Mesenchymal stem cell (in vitro differentiated cells and primary cell): ENCODE data around the gene ZNF236.

Source experiments
- DNase-seq: peaks from one replicate; pipeline ENCODE4 v3.0.0-alpha.2; 2013
- H2AFZ ChIP-seq: one replicate; pipeline ENCODE4 v1.6.1; 2013; ENCODE audit warnings: low read depth, mild to moderate bottlenecking, control low read depth, inconsistent platforms, low read length, moderate library complexity
- H2AK5ac ChIP-seq: 2 replicates; pipeline ENCODE4 v1.6.1; 2013; ENCODE audit warnings: low read length, moderate library complexity, mild to moderate bottlenecking, inconsistent platforms; ENCODE audit not compliant: severe bottlenecking
- H2BK120ac ChIP-seq: one replicate; pipeline ENCODE4 v1.6.1; 2013; ENCODE audit warnings: low read depth, mild to moderate bottlenecking, inconsistent platforms, low read length, moderate library complexity
- H2BK12ac ChIP-seq, 2 experiments: one replicate each; pipeline ENCODE4 v1.6.1; 2013; ENCODE audit warnings: inconsistent platforms in 2 of 2, low read length in 2 of 2, mild to moderate bottlenecking in 2 of 2, moderate library complexity in 2 of 2, control low read depth in 1 of 2
- H2BK15ac ChIP-seq: one replicate; pipeline ENCODE4 v1.6.1; 2013; ENCODE audit warnings: mild to moderate bottlenecking, low read depth, inconsistent platforms; ENCODE audit not compliant: poor library complexity, severe bottlenecking
- H2BK5ac ChIP-seq: 2 replicates; pipeline ENCODE4 v1.6.1; 2013; ENCODE audit warnings: low read depth, mild to moderate bottlenecking, low read length, control low read depth, inconsistent platforms; ENCODE audit not compliant: poor library complexity, severe bottlenecking
- H3K14ac ChIP-seq, 2 experiments: one replicate each; pipeline ENCODE4 v1.6.1; 2013; ENCODE audit warnings: inconsistent platforms in 2 of 2, low read length in 2 of 2, control low read depth in 1 of 2, mild to moderate bottlenecking in 1 of 2, moderate library complexity in 1 of 2
- H3K18ac ChIP-seq, 2 experiments: one replicate each; pipeline ENCODE4 v1.6.1; 2013; ENCODE audit warnings: inconsistent platforms in 2 of 2, low read length in 2 of 2, control low read depth in 1 of 2, low read depth in 1 of 2, mild to moderate bottlenecking in 1 of 2
- H3K23ac ChIP-seq, 2 experiments: one replicate each; pipeline ENCODE4 v1.6.1; 2013; ENCODE audit warnings: inconsistent platforms in 2 of 2, low read length in 2 of 2, mild to moderate bottlenecking in 2 of 2, moderate library complexity in 2 of 2, control low read depth in 1 of 2
- H3K27ac ChIP-seq: 2 replicates; pipeline ENCODE4 v1.5.1; 2013; ENCODE audit warnings: mild to moderate bottlenecking, moderate library complexity, low read length, control low read depth, inconsistent platforms; ENCODE audit not compliant: poor library complexity, severe bottlenecking
- H3K27me3 ChIP-seq, 2 experiments: 2 replicates each; pipeline versions ENCODE4 v1.6.1 to v1.7.0; 2013; ENCODE audit warnings: low read length in 2 of 2, mild to moderate bottlenecking in 2 of 2, moderate library complexity in 2 of 2, control low read depth in 1 of 2, inconsistent platforms in 1 of 2; ENCODE audit not compliant: control insufficient read depth in 1 of 2, insufficient read depth in 1 of 2
- H3K36me3 ChIP-seq, 2 experiments: 2 replicates each; pipeline versions ENCODE4 v1.6.1 to v1.7.0; 2013; ENCODE audit warnings: low read length in 2 of 2, control low read depth in 1 of 2, inconsistent platforms in 1 of 2, low read depth in 1 of 2, mild to moderate bottlenecking in 1 of 2; ENCODE audit not compliant: insufficient read depth in 2 of 2, control insufficient read depth in 1 of 2
- H3K4ac ChIP-seq, 2 experiments: one replicate each; pipeline ENCODE4 v1.6.1; 2013; ENCODE audit warnings: inconsistent platforms in 2 of 2, low read length in 2 of 2, mild to moderate bottlenecking in 2 of 2, moderate library complexity in 2 of 2, control low read depth in 1 of 2, low read depth in 1 of 2
- H3K4me1 ChIP-seq: 2 replicates; pipeline ENCODE4 v1.6.1; 2013; ENCODE audit warnings: low read depth, low read length, control low read depth; ENCODE audit not compliant: control insufficient read depth, insufficient read depth
- H3K4me2 ChIP-seq: 2 replicates; pipeline ENCODE4 v1.6.1; 2013; ENCODE audit warnings: low read length, mild to moderate bottlenecking, inconsistent platforms; ENCODE audit not compliant: poor library complexity, severe bottlenecking
- H3K4me3 ChIP-seq, 2 experiments: 2 replicates each; pipeline versions ENCODE4 v1.5.1 to v1.7.0; 2013; ENCODE audit warnings: low read length in 2 of 2, mild to moderate bottlenecking in 2 of 2, control low read depth in 1 of 2, low read depth in 1 of 2; ENCODE audit not compliant: insufficient read depth in 1 of 2
- H3K79me1 ChIP-seq: replicated peaks from 2 replicates; pipeline ENCODE4 v1.6.1; 2013; ENCODE audit warnings: mild to moderate bottlenecking, control low read depth, low read length, inconsistent platforms; ENCODE audit not compliant: poor library complexity, severe bottlenecking
- H3K9ac ChIP-seq: 2 replicates; pipeline ENCODE4 v1.7.0; 2013; ENCODE audit warnings: mild to moderate bottlenecking, low read length, moderate library complexity
- H3K9me3 ChIP-seq: 2 replicates; pipeline ENCODE4 v1.7.0; 2013; ENCODE audit warnings: mild to moderate bottlenecking, low read length; ENCODE audit not compliant: control insufficient read depth
- H4K8ac ChIP-seq: one replicate; pipeline ENCODE4 v1.6.1; 2013; ENCODE audit warnings: inconsistent platforms, mild to moderate bottlenecking, low read length, moderate library complexity
- H4K91ac ChIP-seq: one replicate; pipeline ENCODE4 v1.6.1; 2013; ENCODE audit warnings: mild to moderate bottlenecking, low read length, inconsistent platforms
- WGBS: methylation state at CpG from one replicate; pipeline ENCODE4 v1.1.7; 2013; ENCODE audit warnings: mixed read lengths; 5-methylcytosine and 5-hydroxymethylcytosine counted together

ZNF236 gene

DNA sequence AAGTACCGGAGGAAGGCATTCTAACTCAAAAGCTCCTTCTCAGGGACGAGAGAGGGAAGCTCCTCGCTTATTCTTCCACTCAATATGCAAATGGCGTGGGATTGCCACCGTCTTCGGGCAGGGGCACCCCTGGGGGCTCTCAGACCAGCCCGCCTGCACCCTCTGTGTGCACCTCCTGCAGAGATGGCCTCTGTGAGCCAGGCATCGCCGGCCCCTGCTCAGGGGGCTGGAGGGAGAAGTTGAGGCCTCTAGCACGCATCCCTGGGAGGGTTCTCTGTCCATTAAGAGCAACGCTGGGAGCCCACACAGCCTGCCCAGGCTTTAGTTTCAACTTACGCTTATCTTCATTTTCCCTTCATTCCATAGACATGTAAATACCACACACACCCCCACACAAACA, 184.9 kb downstream of the ZNF236 start:
- no peak for DNase-seq
- H3K79me1 ChIP-seq = peaks cover 8% of the 10 kb centered on the region
- H3K4me2 ChIP-seq = no peak overlapping the region
- H4K91ac ChIP-seq = no peak overlapping the region
- no peak overlapping the region for H3K18ac ChIP-seq
- no peak overlapping the region for H4K8ac ChIP-seq
- no peak overlapping the region for H2AK5ac ChIP-seq
- WGBS = 80% methylated on average over 12 of the region's 12 CpGs
- H2AFZ ChIP-seq = no peak overlapping the region
- no peak overlapping the region for H3K14ac ChIP-seq
- H3K9ac ChIP-seq = no peak overlapping the region
- no peak overlapping the region for H3K4ac ChIP-seq
- no peak overlapping the region for H3K27ac ChIP-seq
- no peak overlapping the region for H2BK5ac ChIP-seq
- H3K23ac ChIP-seq = no peak overlapping the region
- no peak overlapping the region for H2BK120ac ChIP-seq
- no peak overlapping the region for H2BK12ac ChIP-seq
- no peaks in the 10 kb centered on the region for H3K4me1 ChIP-seq
- H3K36me3 ChIP-seq = peaks cover 21 to 25% of the 10 kb centered on the region in 2 experiments
- H2BK15ac ChIP-seq = no peak overlapping the region
- no peaks in the 10 kb centered on the region for H3K27me3 ChIP-seq
- no peak overlapping the region for H3K4me3 ChIP-seq
- no peaks in the 10 kb centered on the region for H3K9me3 ChIP-seq

GRCh38 chr18:77008006-77008405, 185.6 kb downstream of the ZNF236 start:
- 97% methylated on average over 13 of the region's 13 CpGs for WGBS
- H3K79me1 ChIP-seq = peaks cover 8% of the 10 kb centered on the region
- H2BK120ac ChIP-seq = no peak overlapping the region
- H2BK5ac ChIP-seq = no peak overlapping the region
- H3K18ac ChIP-seq = no peak overlapping the region
- no peak overlapping the region for H2AFZ ChIP-seq
- no peak overlapping the region for H3K14ac ChIP-seq
- no peak overlapping the region for H2AK5ac ChIP-seq
- no peak overlapping the region for H2BK15ac ChIP-seq
- no peak overlapping the region for H3K27ac ChIP-seq
- no peak overlapping the region for H3K9ac ChIP-seq
- no peak overlapping the region for H3K4me3 ChIP-seq
- no peak overlapping the region for H3K4ac ChIP-seq
- no peaks in the 10 kb centered on the region for H3K9me3 ChIP-seq
- H3K4me1 ChIP-seq = no peaks in the 10 kb centered on the region
- no peak overlapping the region for H4K8ac ChIP-seq
- no peak overlapping the region for H3K4me2 ChIP-seq
- H3K27me3 ChIP-seq = no peaks in the 10 kb centered on the region
- DNase-seq = no peak
- H3K36me3 ChIP-seq = peaks cover 21 to 25% of the 10 kb centered on the region in 2 experiments
- no peak overlapping the region for H3K23ac ChIP-seq
- no peak overlapping the region for H2BK12ac ChIP-seq
- H4K91ac ChIP-seq = no peak overlapping the region

GRCh38 chr18:77008576-77009315, 186.4 kb downstream of the ZNF236 start:
- Histone ChIP-seq H3K27me3 (no peaks in the 10 kb centered on the region), H2BK5ac (no peak overlapping the region), H3K4me1 (no peaks in the 10 kb centered on the region), H3K79me1 (peaks cover 10% of the 10 kb centered on the region), H3K9me3 (no peaks in the 10 kb centered on the region), H2AFZ (no peak overlapping the region), H3K4me2 (no peak overlapping the region), H3K18ac (no peak overlapping the region), H3K4ac (no peak overlapping the region), H2AK5ac (no peak overlapping the region), H2BK120ac (no peak overlapping the region), H4K8ac (no peak overlapping the region), H3K9ac (no peak overlapping the region), H2BK12ac (no peak overlapping the region), H3K23ac (no peak overlapping the region), H3K27ac (no peak overlapping the region), H3K36me3 (peaks cover 21 to 25% of the 10 kb centered on the region in 2 experiments), H3K14ac (no peak overlapping the region), H2BK15ac (no peak overlapping the region), H3K4me3 (no peak overlapping the region), H4K91ac (no peak overlapping the region)
- DNase-seq = no peak
- 92% methylated on average over 21 of the region's 23 CpGs for WGBS

DNA sequence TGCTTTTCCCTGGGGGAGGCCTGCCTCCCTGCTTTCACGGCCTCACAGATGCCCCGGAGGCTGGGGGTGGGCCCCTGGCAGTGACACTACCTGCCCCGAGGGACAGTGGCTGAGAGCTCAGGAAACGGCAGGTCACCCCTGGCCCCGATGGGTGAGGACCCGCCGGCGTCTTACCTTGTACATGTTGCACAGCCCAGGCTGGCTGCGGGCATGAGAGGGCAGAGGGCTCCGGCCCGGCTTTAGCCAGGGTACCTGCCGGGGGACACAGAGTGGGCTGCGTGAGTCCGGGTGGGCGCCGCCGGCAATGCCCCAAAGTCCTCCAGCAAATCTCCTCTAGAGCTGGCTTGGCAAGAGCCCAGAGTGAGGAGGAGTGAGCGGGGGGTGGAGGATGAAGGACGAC, 187.3 kb downstream of the ZNF236 start:
- no peak overlapping the region for H2BK120ac ChIP-seq
- H4K8ac ChIP-seq = no peak overlapping the region
- no peak overlapping the region for H3K18ac ChIP-seq
- no peak overlapping the region for H2BK12ac ChIP-seq
- H2AFZ ChIP-seq = no peak overlapping the region
- H3K23ac ChIP-seq = no peak overlapping the region
- no peak overlapping the region for H3K14ac ChIP-seq
- no peak for DNase-seq
- peaks cover 21 to 25% of the 10 kb centered on the region in 2 experiments for H3K36me3 ChIP-seq
- no peak overlapping the region for H3K4me2 ChIP-seq
- no peak overlapping the region for H2BK5ac ChIP-seq
- H4K91ac ChIP-seq = no peak overlapping the region
- H3K4me3 ChIP-seq = no peak overlapping the region
- no peaks in the 10 kb centered on the region for H3K27me3 ChIP-seq
- peaks cover 10% of the 10 kb centered on the region for H3K79me1 ChIP-seq
- H2AK5ac ChIP-seq = no peak overlapping the region
- no peaks in the 10 kb centered on the region for H3K9me3 ChIP-seq
- H3K4ac ChIP-seq = no peak overlapping the region
- no peak overlapping the region for H3K9ac ChIP-seq
- no peak overlapping the region for H2BK15ac ChIP-seq
- WGBS = 92% methylated on average over 19 of the region's 19 CpGs
- no peak overlapping the region for H3K27ac ChIP-seq
- H3K4me1 ChIP-seq = no peaks in the 10 kb centered on the region
